ENCODE results near the gene AKNAD1.
A peak's percentile ranks its signal among the peaks of the same experiment; 100 is the strongest.
"Not testable (repeated sequence)": the region's sequence is repeated elsewhere in the genome, so short reads cannot be mapped to it uniquely, and the experiment has no call there.

Gene AKNAD1

DNA sequence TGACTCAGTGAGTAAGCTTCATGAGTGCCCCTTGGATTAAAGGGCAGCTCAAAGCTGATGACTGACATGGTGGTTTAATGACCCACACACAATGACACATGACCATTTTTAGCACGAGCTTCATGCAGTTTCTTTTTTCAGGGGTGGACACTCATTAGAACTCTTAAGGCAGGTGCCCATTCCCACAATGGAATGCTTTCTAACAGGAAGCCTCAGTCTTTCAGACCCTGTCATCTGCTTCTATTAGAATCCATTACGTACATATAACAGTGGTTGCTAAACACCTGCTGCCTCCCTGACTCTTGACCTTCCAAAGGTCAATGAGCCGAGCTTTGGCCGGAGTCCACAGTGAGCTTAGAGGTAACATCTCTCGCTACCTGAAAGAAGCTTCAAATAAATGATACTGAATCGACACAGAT lies 27.4 kb downstream of the AKNAD1 start:
- no peak for DNase-seq

DNA sequence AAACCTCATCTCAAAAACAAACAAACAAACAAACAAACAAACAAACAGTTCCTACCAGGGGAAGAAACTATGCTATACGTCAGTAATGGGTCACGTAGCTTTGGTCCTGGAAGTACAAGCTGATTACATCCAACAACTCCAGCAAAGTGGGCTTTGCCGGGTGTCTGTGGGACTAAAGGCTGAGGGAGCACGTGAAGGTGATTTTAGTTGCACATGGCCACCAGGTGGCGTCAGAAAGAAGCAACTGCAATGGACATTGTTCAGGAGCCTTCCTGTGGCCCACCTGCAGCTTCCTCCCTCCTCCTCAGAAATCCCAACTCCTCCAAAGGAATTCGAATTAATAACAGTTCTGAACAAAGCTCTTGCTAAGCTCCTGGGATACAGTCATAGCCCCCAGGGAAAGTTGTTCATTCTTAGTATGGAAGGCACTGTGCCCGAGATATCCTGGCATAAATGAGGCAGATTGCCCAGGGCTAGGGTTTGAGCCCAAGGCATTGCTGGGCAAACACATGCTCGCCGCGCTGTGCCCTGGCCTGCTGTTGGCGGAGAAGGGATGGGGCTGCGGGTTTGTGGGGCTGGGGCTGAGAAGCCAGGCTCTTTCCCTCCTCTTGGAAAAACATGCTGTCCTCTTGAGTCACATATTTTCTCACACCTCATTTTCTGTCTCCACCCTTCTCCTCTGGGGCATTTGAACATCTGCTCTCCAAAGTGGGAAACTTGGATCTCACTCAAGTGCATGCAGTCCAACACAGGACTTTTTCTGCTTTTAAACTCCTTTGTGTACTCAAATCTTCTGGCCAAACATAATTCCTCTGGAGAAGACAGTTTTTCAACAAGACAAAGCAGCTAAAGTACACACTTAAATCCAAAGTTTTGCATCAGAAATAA lies 28.6 kb downstream of the AKNAD1 start:
- DNase-seq = peak; percentile 57

GRCh38 chr1:108826081-108826635 lies 30.7 kb downstream of the AKNAD1 start:
- DNase-seq = no peak

GRCh38 chr1:108824051-108824450 lies 32.8 kb downstream of the AKNAD1 start:
- DNase-seq = no peak

DNA sequence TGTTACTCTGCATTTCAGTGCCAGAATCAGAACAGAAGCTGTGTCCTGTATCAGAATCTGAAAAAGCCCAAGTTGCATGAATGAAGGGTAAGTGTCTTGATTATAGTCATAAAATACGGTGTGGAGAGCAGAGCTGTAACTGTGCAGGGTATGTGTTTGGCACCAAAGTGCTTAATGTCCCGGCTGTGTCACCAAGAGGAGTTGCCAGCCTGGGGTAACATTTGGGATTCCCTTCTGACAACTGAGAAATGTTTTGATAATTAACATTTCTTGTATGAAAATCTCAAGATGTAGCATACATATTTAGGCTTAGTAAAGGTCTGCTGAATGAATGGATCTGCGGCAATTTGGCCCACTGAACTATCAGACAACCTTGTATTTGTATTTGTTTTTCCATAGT lies 33.3 kb downstream of the AKNAD1 start:
- DNase-seq = no peak

GRCh38 chr1:108819878-108820277 lies 37.0 kb downstream of the AKNAD1 start:
- no peak for DNase-seq

DNA sequence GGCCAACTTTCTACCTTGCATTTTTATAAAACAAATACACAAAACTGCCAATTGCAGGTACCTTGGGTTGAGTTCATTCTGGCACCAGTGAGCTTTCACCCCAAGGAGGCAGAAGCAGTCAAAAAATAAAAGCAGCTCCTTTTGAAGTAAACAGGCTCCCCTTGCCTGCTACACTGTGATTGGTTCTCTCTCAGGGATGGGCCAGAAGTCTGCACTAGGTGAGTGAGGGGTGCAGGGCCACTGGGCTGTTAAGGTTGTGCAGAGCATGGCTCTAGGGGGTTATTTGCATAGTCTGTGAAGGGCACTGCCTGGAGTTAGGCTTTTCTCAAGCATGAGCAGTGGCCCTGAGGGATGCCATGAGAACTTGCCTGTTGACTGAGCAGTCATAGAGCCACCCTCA lies 39.1 kb downstream of the AKNAD1 start:
- DNase-seq = no peak

DNA sequence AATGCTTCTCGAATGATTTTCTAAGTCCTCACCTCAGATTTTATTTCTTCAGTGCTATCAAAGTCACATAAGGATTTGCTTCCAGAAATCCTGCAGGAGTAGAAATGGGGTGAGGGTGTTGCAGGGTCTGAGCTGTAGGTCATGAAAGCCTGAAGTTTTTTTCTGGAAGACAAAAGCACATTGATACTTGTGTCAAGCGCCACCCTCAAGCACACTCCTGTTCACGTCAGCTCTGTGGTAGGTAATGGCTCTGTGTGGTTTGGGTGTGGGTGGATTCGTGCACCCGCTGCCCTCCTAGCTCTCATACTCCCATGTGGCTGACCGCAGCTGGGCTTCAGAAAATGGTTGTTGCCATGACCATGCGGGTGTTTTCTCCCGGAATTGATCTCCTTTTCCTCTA lies 39.9 kb downstream of the AKNAD1 start:
- no peak for DNase-seq

DNA sequence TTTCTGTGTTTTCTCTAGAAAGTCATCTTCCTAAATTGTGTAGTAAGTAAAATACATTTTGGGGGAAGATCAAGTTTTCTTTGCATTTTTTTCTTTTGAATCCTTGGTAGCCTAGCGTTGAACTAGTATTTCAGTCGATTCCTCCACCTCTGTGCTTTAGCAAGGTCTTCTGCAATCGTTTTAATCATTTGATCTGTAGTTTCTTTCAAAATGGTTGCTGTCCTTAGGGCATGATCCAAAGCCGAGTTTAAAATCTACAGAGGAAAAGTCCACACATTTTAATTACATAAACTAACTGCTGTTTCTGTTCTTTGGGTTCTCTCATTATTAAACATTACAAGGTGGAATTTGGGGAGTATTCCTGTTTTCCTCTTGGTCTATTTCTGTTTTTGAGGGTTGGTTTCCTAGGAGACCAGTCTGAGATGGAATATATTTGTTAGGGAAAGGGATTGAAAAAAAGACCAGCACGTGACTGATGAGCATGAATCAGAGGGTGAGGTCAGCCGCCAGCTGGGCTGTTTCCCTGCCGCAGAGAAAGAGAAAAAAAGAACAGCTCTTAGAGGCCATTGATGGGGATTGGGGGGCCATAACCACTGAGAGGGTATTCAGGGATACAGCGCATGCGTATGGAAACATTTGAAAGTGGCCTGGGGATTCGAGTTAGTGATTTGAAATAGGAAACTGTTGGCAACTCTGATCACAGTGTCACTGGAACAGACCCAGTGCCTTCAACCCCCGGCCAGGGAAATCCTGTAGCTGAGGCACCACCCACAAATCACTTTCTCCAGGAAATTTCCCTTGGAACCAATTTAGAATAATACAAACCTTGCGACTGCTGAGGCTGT lies 40.6 kb downstream of the AKNAD1 start:
- no peak for DNase-seq

DNA sequence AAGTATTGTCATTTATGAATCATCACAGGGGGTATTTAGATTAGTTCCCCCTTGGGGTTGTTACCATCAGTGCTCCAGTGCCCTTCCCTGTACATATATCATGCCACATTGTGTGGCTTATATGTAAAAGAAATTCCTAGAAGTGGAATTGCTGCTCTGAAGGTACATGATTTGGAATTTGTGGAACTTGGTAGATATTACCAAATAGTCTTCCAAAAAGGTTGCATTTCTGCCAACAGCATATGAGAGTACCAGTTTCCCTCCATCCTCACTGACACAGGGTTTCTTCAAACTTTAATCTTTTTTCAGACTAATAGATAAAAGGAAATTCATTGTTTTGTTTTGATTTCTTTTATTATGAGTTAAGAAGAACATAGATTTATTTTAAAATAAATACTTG lies 41.3 kb downstream of the AKNAD1 start:
- no peak for DNase-seq

- no peak for DNase-seq
These were observed 42.4 kb downstream of the AKNAD1 start for GRCh38 chr1:108814343-108815125.

DNA sequence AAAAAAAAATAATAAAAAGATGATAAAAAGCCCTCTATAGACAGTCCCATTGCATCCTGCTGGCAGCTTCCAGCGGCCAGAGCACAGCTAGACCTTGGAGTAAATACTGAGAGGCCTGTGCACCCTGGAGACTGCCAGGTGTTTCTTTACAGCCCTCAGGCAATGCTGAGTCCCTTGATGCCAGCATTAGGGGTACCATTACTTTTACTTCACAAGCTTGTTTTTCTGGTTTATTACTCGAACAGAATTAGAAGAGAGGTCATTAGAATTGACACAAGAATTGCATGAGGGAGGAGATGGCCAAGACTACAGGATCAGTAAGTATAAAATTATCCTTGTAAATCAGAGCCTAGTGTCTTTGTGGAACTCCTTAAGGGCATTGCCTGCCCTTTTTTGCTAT lies 43.6 kb downstream of the AKNAD1 start:
- DNase-seq = no peak

- no peak for DNase-seq
These were observed 45.3 kb downstream of the AKNAD1 start for GRCh38 chr1:108811611-108812010.

- DNase-seq = no peak
These were observed 48.5 kb downstream of the AKNAD1 start for GRCh38 chr1:108808438-108808837.

DNA sequence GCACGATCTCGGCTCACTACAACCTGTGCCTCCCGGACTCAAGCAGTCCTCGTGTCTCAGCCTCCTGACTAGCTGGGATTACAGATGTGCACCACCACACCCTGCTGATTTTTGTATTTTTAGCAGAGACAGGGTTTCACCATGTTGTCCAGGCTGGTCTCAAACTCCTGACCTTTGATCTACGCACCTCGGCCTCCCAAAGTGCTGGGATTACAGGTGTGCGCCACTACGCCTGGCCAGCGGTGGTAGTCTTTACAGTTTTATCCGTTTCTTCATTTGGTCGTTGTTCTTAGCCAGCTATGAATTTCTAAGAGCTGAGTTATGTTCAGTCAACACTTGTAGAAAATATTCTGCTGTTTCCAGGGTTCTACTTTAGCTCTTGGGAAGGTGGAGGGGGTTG lies 53.3 kb downstream of the AKNAD1 start:
- no peak for DNase-seq

DNA sequence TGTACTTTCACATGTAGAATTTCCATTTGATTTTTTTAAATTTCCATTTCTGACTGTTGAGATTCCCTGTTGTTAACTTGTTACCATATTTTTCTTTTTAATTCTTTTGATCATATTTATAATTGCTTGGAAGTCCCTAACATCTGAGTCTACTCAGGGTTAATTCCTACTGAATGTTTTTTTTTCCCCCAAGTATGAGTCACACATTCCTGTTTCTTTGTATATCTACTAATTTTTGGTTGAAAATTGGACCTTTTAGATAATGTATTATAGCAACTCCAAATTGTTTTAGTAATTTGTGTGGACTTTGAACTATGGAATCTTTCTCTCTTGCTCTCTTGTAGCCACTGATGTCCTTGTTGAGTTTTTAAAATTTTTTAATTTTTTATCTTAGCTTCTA lies 55.8 kb downstream of the AKNAD1 start:
- no peak for DNase-seq

DNA sequence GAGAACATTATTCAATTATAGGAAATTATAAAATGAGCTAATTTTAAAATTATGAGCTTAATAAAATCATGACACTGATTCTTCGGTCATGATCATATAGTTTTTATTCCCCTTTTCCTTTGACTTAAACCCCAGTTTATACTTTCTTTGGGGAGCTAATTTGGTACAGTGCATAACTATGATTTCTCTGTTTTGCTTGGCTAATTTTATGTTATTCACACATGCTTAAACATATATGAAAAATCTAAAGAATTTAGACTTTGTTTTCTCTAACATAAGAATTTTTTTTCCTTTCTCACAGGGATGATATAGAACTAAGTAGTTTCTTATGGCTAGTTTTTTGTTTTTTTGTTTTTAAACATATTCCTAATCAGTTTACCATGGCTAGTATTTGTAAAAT lies 57.9 kb downstream of the AKNAD1 start:
- DNase-seq = no peak

DNA sequence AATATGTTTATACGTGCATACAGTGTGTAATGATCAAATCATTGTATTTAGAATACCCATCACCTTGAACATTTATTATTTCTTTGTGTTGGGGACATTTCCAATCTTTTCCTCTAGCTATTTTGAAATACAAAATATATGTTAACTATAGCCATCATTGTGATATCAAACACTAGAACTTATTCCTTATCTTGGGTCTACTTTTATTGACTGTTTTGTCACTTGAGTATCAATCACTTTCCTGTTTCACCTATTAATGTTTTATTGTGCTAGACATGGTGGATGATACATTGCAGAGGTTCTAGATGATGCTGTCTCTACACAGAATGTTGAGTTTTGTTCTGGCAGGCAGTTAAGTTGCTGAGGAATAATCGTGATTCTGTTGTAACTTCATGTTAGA lies 64.5 kb downstream of the AKNAD1 start:
- DNase-seq = no peak

DNA sequence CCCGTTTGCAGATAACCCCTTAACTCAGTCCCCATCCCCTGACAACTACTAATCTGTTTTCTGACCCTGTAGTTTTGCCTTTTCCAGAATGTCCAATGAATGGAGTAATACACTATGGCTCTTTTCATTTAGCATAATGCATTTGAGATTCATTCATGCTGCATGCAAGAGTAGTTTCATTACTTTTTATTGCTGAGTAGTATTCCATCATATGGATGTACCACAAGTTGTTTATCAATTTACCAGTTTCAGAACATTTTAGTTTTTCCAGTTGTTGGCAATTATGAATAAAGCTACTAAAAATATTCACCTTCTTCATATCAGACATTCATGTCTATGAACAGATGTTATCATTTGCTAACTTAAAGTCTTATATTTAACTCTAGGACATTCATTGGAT lies 65.1 kb downstream of the AKNAD1 start:
- no peak for DNase-seq

DNA sequence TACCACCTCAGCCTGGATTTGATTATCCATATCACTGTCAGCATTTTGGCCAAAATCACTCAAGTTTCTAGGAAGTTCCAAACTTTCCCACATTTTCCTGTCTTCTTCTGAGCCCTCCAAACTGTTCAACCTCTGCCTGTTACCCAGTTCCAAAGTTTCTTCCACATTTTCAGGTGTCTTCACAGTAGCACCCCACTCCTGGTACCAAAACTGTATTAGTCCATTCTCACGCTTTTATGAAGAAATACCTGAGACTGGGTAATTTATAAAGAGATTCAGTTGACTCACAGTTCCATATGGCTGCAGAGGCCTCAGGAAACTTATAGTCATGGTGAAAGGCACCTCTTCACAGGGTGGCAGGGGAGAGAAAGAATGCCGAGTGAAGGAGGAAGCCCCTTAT lies 71.0 kb downstream of the AKNAD1 start:
- DNase-seq = no peak

DNA sequence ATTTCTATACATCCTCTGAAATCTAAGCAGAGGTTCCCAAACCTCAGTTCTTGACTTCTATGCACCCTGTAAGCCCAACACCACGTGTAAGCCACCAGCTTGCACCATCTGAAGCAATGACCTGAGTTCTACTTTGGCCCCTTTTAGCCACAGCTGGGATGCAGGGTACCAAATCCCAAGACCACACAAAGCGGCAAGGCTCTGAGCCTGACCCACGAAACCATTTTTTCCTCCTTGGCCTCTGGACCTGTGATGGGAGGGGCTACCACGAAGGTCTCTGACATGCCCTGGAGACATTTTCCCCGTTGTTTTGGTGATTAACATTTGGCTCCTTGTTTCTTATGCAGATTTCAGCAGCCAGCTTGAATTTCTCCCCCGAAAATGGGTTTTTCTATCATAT lies 71.6 kb downstream of the AKNAD1 start:
- DNase-seq = no peak

DNA sequence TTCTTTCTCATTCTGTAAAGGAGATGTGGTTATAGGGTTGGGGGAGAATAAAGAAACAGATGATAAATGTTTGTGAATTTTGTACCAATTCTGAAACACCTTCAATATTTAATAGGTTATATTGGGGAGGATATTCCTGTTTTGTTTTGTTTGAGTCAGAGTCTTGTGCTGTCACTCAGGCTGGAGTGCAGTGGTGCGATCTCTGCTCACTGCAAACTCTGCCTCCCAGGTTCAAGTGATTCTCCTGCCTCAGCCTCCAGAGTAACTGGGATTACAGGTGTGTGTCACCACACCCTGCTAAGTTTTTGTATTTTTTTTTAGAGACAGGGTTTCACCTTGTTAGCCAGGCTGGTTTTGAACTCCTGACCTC lies 75.3 kb downstream of the AKNAD1 start:
- DNase-seq = not testable (repeated sequence)

GRCh38 chr1:108780937-108781574 lies 75.8 kb downstream of the AKNAD1 start:
- no peak for DNase-seq

All from NCI-H2029 treated with DMSO at 0.1 percent for 48 hours (cell line).